GM18873 (cell line): ENCODE measurements around the gene LIMK2.

ENCODE experiments used
- ATAC-seq: cut with Tn5 transposase; IDR thresholded peaks from one replicate; pipeline ENCODE4 v1.9.1; 2021; ENCODE audit warnings: mild to moderate bottlenecking, moderate library complexity, moderate number of reproducible peaks; ENCODE audit not compliant: unreplicated experiment, low FRiP score

Gene LIMK2

GRCh38 chr22:31326877-31327276 is 114.8 kb downstream of the LIMK2 start:
- no peak for ATAC-seq

- ATAC-seq, result no peak
These were observed 115.9 kb downstream of the LIMK2 start for GRCh38 chr22:31327806-31328543.

GRCh38 chr22:31328544-31328960 is 116.5 kb downstream of the LIMK2 start:
- ATAC-seq, result no peak

- ATAC-seq, result no peak
These were observed 116.9 kb downstream of the LIMK2 start for GRCh38 chr22:31329029-31329428.
